Myocyte (in vitro differentiated cells): ENCODE data around the gene VPS39. TPM values are rescaled to one million over a fixed set of nuclear protein-coding genes. Genes with fewer than 3 reads are reported as not detected.
A peak's percentile ranks its signal among the peaks of the same experiment; 100 is the strongest.

Experiments
- DNase-seq: peaks from one replicate; pipeline ENCODE4 v3.0.0-alpha.2; 2012; ENCODE audit warnings: low read depth
- total RNA-seq: library from RNA; depleted of rRNA; stranded (reverse); fragments of >200 nt; gene quantifications from 2 replicates; pipeline ENCODE4 v1.2.3, GENCODE V29; 2014

VPS39 gene
- total RNA-seq, 1 donor from 2014 or later = 38.6 TPM

GRCh38 chr15:42146551-42147430 is 61.3 kb downstream of the VPS39 start:
- no peak for DNase-seq

GRCh38 chr15:42145546-42146455 is 62.3 kb downstream of the VPS39 start:
- DNase-seq = no peak

DNA sequence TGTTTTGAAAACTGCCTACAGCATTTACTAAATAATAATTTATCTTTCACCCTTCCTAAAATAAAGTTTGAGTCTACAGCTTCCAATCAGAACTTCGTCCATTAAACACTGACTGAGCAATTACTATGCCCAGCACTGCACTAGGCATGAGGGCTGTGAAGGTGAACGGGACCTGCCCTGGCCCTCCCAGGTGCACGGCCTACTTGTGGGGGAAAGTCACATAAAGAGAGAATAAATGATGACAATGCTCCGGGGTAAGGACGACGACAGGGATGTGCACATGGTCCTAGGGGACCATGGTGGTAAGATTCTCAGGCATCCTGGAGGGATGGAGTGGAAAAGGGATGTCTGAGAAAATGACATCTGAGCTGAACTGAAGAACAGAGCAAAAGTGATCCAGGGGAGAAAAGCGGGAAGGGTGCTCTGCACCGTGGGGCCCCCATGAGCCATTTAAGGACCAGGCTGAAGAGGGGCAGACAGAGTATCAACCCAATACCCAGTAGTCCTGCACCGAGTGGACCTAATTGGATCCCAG is 63.2 kb downstream of the VPS39 start:
- DNase-seq = no peak

DNA sequence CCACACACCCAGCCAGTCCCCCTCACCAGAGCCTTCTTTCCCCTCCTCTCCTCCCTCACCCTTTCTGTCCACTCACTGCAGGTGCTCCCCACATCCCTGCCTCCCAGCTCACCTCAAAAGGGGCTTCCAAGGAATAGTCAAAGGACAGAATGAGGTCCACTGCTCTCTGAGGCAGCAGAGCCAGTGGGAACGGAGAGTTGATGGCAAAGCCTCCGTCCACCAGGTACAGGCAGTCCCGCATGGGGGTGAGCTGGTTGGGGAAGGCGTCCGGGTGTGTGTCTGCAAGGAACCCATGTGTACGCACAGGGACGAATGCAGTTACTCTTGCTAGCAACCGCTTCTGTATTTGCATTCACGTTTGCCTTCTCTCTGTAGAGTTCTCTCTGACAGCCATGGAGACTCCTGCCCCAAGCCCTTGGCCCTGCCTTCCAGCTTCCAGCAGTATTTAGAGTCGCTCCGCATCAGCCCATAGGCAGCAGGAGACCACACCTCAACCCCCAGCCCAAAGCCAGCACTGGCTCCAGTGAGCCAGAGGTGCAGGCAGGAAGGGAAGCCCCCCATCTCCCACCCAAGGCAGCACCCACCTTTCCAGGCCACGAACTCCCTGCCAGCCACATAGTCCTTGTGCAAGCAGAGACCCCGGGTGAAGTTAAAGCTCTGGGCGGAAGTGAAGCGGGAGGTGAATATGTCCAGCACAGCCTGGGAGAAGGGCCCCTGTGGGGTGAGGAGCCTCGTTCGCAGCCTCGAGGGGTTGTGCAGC is 64.1 kb downstream of the VPS39 start:
- DNase-seq = no peak

GRCh38 chr15:42143356-42143755 is 64.7 kb downstream of the VPS39 start:
- DNase-seq = no peak

GRCh38 chr15:42141795-42142667 is 66.1 kb downstream of the VPS39 start:
- no peak for DNase-seq

DNA sequence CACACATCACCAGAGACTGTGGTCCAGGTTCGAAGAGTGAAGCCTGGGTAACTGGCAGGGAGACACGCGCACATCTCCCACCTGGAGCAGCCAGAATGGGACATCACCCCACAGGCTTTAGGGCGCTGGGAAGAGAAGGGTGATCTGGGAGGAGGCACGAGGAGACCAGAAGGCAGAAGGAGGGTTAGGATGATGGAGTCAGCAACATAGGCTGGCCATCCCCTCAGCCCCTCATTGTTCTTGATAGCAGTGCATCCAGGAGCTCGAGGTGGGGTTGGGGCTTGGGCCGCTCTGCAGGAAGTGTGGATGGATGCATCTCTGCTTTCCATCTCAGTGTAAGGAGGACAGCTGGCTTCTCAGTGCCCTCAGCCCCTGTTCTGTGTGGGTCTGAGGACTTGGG is 66.9 kb downstream of the VPS39 start:
- no peak for DNase-seq

DNA sequence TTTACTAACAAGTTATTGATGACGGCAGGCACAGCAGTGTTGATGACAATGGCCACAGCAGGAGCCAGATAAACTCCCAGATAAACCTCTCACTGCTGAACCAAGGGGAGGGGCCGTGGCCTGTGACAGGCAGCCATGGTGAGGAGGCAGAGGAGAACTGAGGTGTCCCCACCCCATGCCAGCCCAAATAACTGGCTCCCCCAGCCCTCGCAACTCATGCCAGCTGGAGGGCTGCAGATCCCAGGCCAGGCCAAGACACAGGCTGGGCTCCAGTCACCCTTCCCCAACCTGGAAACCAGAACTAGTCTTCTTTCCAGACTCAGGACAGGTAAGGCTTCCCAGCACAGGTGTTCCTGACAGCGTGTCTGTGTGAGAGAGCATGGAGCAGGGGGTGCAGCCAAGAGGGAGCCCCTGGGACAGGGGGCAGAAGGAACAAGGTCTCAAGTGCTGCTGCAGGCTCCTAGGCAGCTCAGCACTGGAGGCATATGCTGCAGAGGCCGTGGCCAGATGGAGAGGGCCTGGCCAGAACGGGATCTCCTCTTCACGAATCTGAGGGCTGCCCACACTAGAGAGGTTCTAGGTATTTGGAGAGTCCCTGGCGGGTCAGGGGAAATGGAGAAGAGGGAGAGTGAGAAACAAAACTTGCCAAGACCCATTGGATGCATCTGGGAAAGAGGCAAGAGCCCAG is 67.6 kb downstream of the VPS39 start:
- no peak for DNase-seq

DNA sequence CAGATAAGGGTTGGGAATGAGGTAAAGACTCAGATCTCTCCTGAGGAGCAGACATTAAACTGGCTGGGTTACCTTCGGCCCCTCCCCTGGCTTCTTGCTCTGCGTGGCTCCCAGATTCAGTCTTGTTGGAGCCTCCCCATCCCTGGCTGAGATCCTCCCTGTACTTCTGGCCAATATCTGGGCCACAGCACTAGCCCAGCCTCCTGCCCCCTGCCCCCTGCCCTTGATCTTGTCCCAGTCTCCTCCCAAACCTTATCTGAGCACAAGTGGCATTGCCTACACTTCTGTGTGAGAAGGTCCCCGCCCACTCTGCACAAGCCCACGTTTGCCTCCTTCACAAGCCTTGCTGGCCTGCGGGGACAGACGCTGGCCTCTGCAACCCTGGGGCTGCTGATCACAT is 68.5 kb downstream of the VPS39 start:
- DNase-seq = no peak

DNA sequence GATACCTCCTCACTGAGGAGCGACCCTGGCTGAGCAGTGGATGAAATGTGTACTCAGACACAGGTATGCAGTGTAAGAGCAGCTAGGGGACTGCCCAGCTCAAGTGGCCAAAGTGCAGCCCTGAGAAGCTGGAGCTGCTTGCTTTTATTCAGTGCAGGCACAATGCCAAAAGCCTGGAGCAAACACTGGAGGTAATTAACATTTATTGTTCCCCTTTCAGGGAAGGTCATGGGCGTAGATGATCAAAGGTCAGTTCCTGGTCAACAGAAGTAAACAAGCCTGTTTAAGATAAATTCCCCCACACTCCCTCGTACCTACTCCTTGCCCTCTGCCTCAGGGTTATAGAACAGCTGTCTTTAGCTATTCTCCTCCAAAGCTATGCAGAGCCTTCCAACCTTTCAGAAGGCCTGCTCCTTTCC is 69.1 kb downstream of the VPS39 start:
- no peak for DNase-seq

GRCh38 chr15:42138411-42138810 is 69.7 kb downstream of the VPS39 start:
- no peak for DNase-seq

DNA sequence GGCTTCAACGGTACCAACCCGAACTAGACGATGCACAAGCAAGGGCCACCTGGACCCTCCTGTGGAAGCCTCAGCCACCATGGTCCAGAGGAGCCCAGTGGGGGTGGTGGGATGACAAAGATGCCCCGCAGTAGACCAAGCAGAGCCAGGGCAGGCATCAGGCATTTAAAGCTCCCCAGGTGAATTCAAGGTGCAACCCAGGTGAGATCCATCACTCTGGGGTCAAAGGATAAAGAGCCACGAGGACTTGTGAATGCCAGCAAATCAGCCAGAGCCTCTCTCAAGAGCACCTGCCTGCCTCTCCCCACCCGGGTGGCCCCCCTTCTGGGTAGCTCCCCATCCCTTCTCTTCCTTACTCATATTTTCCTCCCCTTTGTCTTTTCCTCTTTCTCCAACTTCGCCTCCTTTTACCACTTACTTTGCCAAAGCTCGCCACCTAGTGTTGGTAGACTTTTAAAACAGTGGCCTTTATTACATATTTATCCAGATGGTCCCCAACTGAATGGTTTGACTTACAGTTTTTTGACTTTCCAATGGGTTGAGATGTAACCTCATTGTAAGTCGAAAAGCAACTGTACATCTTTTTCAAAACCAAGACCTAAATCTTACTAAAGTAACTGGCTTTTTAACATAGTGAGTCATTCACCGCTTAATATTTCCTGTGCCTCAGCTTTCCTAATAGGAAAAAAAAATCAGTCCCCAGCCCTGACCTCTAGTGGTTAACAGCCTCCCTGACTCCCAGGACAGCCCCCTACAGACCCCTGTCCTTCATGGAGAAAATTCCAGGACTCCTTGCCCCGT is 70.4 kb downstream of the VPS39 start:
- peak; percentile 68 for DNase-seq

DNA sequence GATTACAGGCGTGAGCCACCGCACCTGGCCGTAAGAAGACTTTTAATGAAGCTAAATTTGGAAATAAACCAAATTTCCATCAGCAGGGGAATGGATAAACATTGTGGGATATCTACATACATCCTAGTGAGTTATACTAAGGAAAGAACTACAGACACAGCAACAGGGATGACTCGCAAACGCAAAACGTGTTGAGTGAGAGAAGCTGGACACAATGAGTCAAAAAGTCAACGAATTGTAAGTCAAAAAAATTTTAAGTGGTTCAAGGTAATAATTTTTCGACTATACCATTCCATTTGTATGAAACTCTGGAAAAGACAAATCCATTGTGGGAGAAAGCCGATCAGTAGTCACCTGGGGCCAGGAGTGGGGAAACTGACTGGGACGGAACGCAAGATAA is 71.6 kb downstream of the VPS39 start:
- no peak for DNase-seq

GRCh38 chr15:42135351-42135750 is 72.8 kb downstream of the VPS39 start:
- DNase-seq = no peak

- no peak for DNase-seq
Observed at GRCh38 chr15:42134617-42135245, 73.4 kb downstream of the VPS39 start.

DNA sequence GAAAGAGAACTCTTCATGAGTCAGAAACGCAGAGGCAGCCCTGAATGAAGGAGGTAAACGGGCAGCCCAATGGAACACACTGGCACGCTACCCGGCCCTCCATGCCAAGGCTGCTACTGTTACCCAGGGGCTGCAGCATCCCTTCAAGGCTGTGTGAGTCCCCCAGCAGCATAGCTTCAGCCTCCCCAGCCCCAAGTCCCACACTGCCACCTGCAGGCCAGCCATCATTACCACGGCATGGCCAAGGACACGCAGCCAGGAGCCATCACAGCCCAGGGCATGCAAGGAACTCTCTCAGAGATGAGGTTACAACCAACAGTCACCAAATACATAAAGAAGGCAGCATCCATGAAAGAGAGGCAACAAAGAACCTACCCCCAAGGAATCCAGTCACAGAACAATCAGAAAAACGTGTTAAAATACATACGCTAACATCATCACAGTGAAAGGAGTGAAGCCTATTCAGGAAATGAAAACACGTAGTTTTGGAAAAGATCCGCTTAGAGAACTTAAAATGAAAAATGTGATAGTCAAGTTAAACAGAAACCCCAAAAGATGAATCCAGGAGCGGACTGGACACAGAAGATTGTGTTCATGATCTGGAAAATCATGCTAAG is 74.1 kb downstream of the VPS39 start:
- peak; percentile 53 for DNase-seq

DNA sequence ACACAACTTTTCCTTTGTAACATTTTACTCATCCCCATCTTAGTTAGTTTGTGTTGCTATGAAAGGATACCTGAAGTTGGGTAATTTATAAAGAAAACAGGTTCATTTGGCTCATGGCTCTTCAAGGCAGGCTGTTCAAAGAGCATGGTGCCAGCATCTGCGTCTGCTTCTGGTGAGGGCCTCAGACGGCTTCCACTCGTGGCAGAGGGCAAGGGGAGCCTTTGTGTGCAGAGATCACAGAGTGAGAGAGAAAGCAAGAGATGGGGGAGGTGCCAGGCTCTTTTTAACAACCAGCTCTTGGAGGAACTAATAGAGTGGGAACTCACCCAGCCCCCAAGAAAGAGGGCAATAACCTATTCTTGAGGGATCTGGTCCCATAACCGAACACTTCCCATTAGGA is 74.7 kb downstream of the VPS39 start:
- no peak for DNase-seq
